C4-2B (cell line): ENCODE data around the gene PODXL.
"Not testable (repeated sequence)": the region's sequence is repeated elsewhere in the genome, so short reads cannot be mapped to it uniquely, and the experiment has no call there.

ENCODE experiments used
- H3K27ac ChIP-seq: fragments of 450-650 bp; 2 replicates; pipeline ENCODE4 v1.5.1; 2017
- CTCF ChIP-seq: fragments of 450-650 bp; conservative IDR thresholded peaks from 2 replicates; pipeline ENCODE4 v1.5.1; 2017; ENCODE audit warnings: mild to moderate bottlenecking
- ZFX ChIP-seq: fragments of 450-650 bp; IDR thresholded peaks from 2 replicates; pipeline ENCODE4 v1.6.1; 2017

Gene PODXL

GRCh38 chr7:131467788-131468187 lies 88.6 kb downstream of the PODXL start:
- TF ChIP-seq ZFX (no peak), CTCF (no peak)
- H3K27ac ChIP-seq, result no peak overlapping the region

- no peak for TF ChIP-seq CTCF
- TF ChIP-seq ZFX, result no peak
- no peak overlapping the region for H3K27ac ChIP-seq
Observed at GRCh38 chr7:131466735-131467365, 89.6 kb downstream of the PODXL start.

- H3K27ac ChIP-seq, result not testable (repeated sequence)
Observed at GRCh38 chr7:131462715-131463114, 93.7 kb downstream of the PODXL start.

GRCh38 chr7:131462059-131462458 lies 94.4 kb downstream of the PODXL start:
- H3K27ac ChIP-seq, result no peak overlapping the region
- TF ChIP-seq ZFX, result no peak
- no peak for TF ChIP-seq CTCF

GRCh38 chr7:131459256-131459655 lies 97.2 kb downstream of the PODXL start:
- H3K27ac ChIP-seq, result no peak overlapping the region
- TF ChIP-seq CTCF, result no peak

GRCh38 chr7:131456338-131456737 lies 100.1 kb downstream of the PODXL start:
- TF ChIP-seq CTCF, result no peak
- H3K27ac ChIP-seq, result no peak overlapping the region

- H3K27ac ChIP-seq, result no peak overlapping the region
- TF ChIP-seq CTCF (no peak), ZFX (no peak)
Observed at GRCh38 chr7:131455546-131455945, 100.9 kb downstream of the PODXL start.

- TF ChIP-seq CTCF (no peak), ZFX (no peak)
- H3K27ac ChIP-seq, result no peak overlapping the region
Observed at GRCh38 chr7:131455001-131455400, 101.4 kb downstream of the PODXL start.
